GM12878 (cell line): ENCODE data around the gene PSMD12. TPM values are rescaled to one million over a fixed set of nuclear protein-coding genes. Genes with fewer than 3 reads are reported as not detected.

Experiments
- BMI1 ChIP-seq: fragments of 450-650 bp; IDR thresholded peaks from 2 replicates; pipeline ENCODE4 v1.6.1; 2016; ENCODE audit warnings: mild to moderate bottlenecking, moderate library complexity, borderline replicate concordance
- CBFB ChIP-seq: IDR thresholded peaks from 2 replicates; pipeline ENCODE4 v1.6.1; 2016; ENCODE audit warnings: antibody characterized with exemption, low read depth
- DPF2 ChIP-seq: fragments of 450-650 bp; IDR thresholded peaks from 2 replicates; pipeline ENCODE4 v1.6.1; 2017; ENCODE audit warnings: mild to moderate bottlenecking
- ELK1 ChIP-seq: IDR thresholded peaks from 2 replicates; pipeline ENCODE4 v1.6.1; 2012; ENCODE audit warnings: low read depth, low read length, improper control_type of control experiment
- ETV6 ChIP-seq, 2 experiments: fragments of 450-650 bp in 1 of 2; IDR thresholded peaks in 1 of 2; conservative IDR thresholded peaks in 1 of 2; 2 replicates each; pipeline ENCODE4 v1.6.1; 2014; ENCODE audit warnings: antibody characterized with exemption in 1 of 2, borderline replicate concordance in 1 of 2, low read depth in 1 of 2, mild to moderate bottlenecking in 1 of 2, moderate library complexity in 1 of 2
- FOS ChIP-seq: IDR thresholded peaks from 3 replicates; pipeline ENCODE4 v1.6.1; 2011; ENCODE audit warnings: borderline replicate concordance; ENCODE audit not compliant: insufficient read length; ENCODE audit errors: extremely low read depth
- FOXM1 ChIP-seq: IDR thresholded peaks from 2 replicates; pipeline ENCODE4 v1.6.1; 2012; ENCODE audit warnings: low read depth, mild to moderate bottlenecking, inconsistent platforms, low read length, moderate library complexity
- HCFC1 ChIP-seq: fragments of 150-350 bp; IDR thresholded peaks from 2 replicates; pipeline ENCODE4 v1.6.1; 2014; ENCODE audit warnings: low read length
- HDAC2 ChIP-seq: fragments of 200-600 bp; sonication (generic); IDR thresholded peaks from 2 replicates; pipeline ENCODE4 v1.6.1; 2017
- IKZF1 ChIP-seq: fragments of 450-650 bp; conservative IDR thresholded peaks from 2 replicates; pipeline ENCODE4 v1.6.1; 2017; ENCODE audit warnings: antibody characterized with exemption, mild to moderate bottlenecking
- MYC ChIP-seq: IDR thresholded peaks from 2 replicates; pipeline ENCODE4 v1.6.1; 2011; ENCODE audit warnings: mild to moderate bottlenecking, low read length, moderate library complexity, inconsistent platforms; ENCODE audit not compliant: insufficient read depth, insufficient replicate concordance, insufficient read length, severe bottlenecking
- NFYA ChIP-seq: IDR thresholded peaks from 2 replicates; pipeline ENCODE4 v1.6.1; 2011; ENCODE audit warnings: low read depth, mild to moderate bottlenecking, low read length, improper control_type of control experiment, borderline replicate concordance
- NFYB ChIP-seq: IDR thresholded peaks from 2 replicates; pipeline ENCODE4 v1.6.1; 2011; ENCODE audit warnings: low read depth, mild to moderate bottlenecking, low read length, improper control_type of control experiment, moderate library complexity; ENCODE audit not compliant: insufficient read depth
- NR2C1 ChIP-seq: fragments of 450-650 bp; IDR thresholded peaks from 2 replicates; pipeline ENCODE4 v1.6.1; 2017; ENCODE audit warnings: antibody characterized with exemption, mild to moderate bottlenecking, moderate library complexity
- RELA ChIP-seq: fragments of 450-650 bp; IDR thresholded peaks from 2 replicates; pipeline ENCODE4 v1.8.0; 2014; ENCODE audit warnings: borderline replicate concordance; ENCODE audit not compliant: partially characterized antibody
- SIN3A ChIP-seq: IDR thresholded peaks from 2 replicates; pipeline ENCODE4 v1.6.1; 2012; ENCODE audit warnings: low read depth, low read length, improper control_type of control experiment
- SP1 ChIP-seq: IDR thresholded peaks from one replicate; pipeline ENCODE4 v1.6.1; 2011; ENCODE audit warnings: low read depth, low read length
- STAT3 ChIP-seq: IDR thresholded peaks from 2 replicates; pipeline ENCODE4 v1.6.1; 2011; ENCODE audit warnings: low read depth, low read length, improper control_type of control experiment
- TCF7 ChIP-seq: IDR thresholded peaks from 2 replicates; pipeline ENCODE4 v1.6.1; 2014; ENCODE audit warnings: antibody characterized with exemption, borderline replicate concordance
- USF2 ChIP-seq: IDR thresholded peaks from 2 replicates; pipeline ENCODE4 v1.6.1; 2011; ENCODE audit warnings: low read depth, low read length, improper control_type of control experiment, borderline replicate concordance
- YY1 ChIP-seq: IDR thresholded peaks from 2 replicates; pipeline ENCODE4 v1.6.1; 2011; ENCODE audit warnings: low read depth, mild to moderate bottlenecking, low read length
- ZNF274 ChIP-seq: IDR thresholded peaks from one replicate; pipeline ENCODE4 v1.8.0; 2011; ENCODE audit not compliant: insufficient read length, insufficient read depth
- polyA plus RNA-seq, 11 experiments: library from polyadenylated mRNA; depleted of rRNA in 4 of 11; unstranded in 6 of 11; stranded (reverse) in 5 of 11; fragments of >200 nt; fragmentation: Nextera tagmentation in 4 of 11; fragmentation: Illumina TruSeq in 1 of 11; extraction: Ambion mirVana in 4 of 11; extraction: Trizol in 1 of 11; gene quantifications; 1 replicate in 1 of 11; 2 replicates in 10 of 11; pipeline versions ENCODE4 v1.2.1 to v1.2.3, GENCODE V29; 2011 to 2016; ENCODE audit warnings: inconsistent platforms in 2 of 11, missing spikeins in 2 of 11, low read depth in 1 of 11
- total RNA-seq, 4 experiments: library from RNA; depleted of rRNA in 3 of 4; stranded (reverse); fragments of >200 nt in 3 of 4; fragmentation: Illumina TruSeq in 1 of 4; extraction: Trizol in 1 of 4; gene quantifications; 2 replicates each; pipeline versions ENCODE4 v1.2.1 to v1.2.3, GENCODE V29; 2013 to 2021
- TF ChIP-seq, protein P1 (sequence below): fragments of 450-650 bp; IDR thresholded peaks from 2 replicates; pipeline ENCODE4 v1.6.1; 2018; ENCODE audit warnings: mild to moderate bottlenecking, low read depth, moderate library complexity; ENCODE audit not compliant: partially characterized antibody
- TF ChIP-seq, protein P2 (sequence below): IDR thresholded peaks from 2 replicates; pipeline ENCODE4 v1.6.1; 2012; ENCODE audit warnings: low read length, inconsistent platforms

PSMD12 gene
- total and polyA plus RNA-seq, 10 of the 15 experiments (the other 5 are each of a cell fraction or from before 2014, with no cell fraction given), result 19.8 to 149 (median 47.5) TPM

- TF ChIP-seq, protein P1, sequence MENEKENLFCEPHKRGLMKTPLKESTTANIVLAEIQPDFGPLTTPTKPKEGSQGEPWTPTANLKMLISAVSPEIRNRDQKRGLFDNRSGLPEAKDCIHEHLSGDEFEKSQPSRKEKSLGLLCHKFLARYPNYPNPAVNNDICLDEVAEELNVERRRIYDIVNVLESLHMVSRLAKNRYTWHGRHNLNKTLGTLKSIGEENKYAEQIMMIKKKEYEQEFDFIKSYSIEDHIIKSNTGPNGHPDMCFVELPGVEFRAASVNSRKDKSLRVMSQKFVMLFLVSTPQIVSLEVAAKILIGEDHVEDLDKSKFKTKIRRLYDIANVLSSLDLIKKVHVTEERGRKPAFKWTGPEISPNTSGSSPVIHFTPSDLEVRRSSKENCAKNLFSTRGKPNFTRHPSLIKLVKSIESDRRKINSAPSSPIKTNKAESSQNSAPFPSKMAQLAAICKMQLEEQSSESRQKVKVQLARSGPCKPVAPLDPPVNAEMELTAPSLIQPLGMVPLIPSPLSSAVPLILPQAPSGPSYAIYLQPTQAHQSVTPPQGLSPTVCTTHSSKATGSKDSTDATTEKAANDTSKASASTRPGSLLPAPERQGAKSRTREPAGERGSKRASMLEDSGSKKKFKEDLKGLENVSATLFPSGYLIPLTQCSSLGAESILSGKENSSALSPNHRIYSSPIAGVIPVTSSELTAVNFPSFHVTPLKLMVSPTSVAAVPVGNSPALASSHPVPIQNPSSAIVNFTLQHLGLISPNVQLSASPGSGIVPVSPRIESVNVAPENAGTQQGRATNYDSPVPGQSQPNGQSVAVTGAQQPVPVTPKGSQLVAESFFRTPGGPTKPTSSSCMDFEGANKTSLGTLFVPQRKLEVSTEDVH, result no peak
- peak; percentile 81 for TF ChIP-seq TCF7
- TF ChIP-seq CBFB, result peak; percentile 93
- TF ChIP-seq SP1, result no peak
- TF ChIP-seq ZNF274, result no peak
- no peak for TF ChIP-seq NFYA
- no peak for TF ChIP-seq YY1
- TF ChIP-seq MYC, result no peak
- TF ChIP-seq IKZF1, result peak; percentile 78
- no peak for TF ChIP-seq ELK1
- no peak; the same call in 1 of the 2 replicates for TF ChIP-seq BMI1
- TF ChIP-seq USF2, result no peak
- TF ChIP-seq RELA, result no peak
- peak; percentile 80; the same call in 1 of the 2 replicates for TF ChIP-seq DPF2
- no peak for TF ChIP-seq STAT3
- no peak for TF ChIP-seq HDAC2
- TF ChIP-seq, protein P2, sequence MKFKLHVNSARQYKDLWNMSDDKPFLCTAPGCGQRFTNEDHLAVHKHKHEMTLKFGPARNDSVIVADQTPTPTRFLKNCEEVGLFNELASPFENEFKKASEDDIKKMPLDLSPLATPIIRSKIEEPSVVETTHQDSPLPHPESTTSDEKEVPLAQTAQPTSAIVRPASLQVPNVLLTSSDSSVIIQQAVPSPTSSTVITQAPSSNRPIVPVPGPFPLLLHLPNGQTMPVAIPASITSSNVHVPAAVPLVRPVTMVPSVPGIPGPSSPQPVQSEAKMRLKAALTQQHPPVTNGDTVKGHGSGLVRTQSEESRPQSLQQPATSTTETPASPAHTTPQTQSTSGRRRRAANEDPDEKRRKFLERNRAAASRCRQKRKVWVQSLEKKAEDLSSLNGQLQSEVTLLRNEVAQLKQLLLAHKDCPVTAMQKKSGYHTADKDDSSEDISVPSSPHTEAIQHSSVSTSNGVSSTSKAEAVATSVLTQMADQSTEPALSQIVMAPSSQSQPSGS, result peak; percentile 94
- peak; percentile 92 for TF ChIP-seq FOXM1
- no peak for TF ChIP-seq SIN3A
- TF ChIP-seq HCFC1, result no peak
- no peak for TF ChIP-seq NR2C1
- TF ChIP-seq NFYB, result no peak
- peak in 1 of 2 experiments; percentile 85; a peak in 2 of 4 replicates for TF ChIP-seq ETV6 (conservative IDR thresholded peaks at IDR 0.05 in 1 of 2, IDR thresholded peaks at IDR 0.05 in 1 of 2; ENCODE audit: borderline replicate concordance in 1 of 2, low read depth in 1 of 2)
- TF ChIP-seq FOS, result no peak
These were observed 24.4 kb upstream of the PSMD12 start (continued) for GRCh38 chr17:67390646-67391361.
